Right atrium auricular region (tissue), 2 donors: ENCODE results near the gene PPFIA1. TPM values are rescaled to one million over a fixed set of nuclear protein-coding genes. Genes with fewer than 3 reads are reported as not detected.

Experiments
- DNase-seq: peaks from one replicate; pipeline ENCODE4 v3.0.0-alpha.2; 2019; ENCODE audit warnings: low spot score
- H3K27ac ChIP-seq, 2 donors: fragments of 200-600 bp; sonication (generic); 1 replicate in 1 of 2; 2 replicates in 1 of 2; pipeline ENCODE4 v1.5.1; 2016 to 2019
- H3K27me3 ChIP-seq, 2 donors: fragments of 200-600 bp; sonication (generic); one replicate each; pipeline versions ENCODE4 v1.5.1 to v1.6.0; 2017 to 2019
- H3K36me3 ChIP-seq: fragments of 200-600 bp; sonication (generic); one replicate; pipeline ENCODE4 v1.5.1; 2016
- H3K4me1 ChIP-seq, 2 donors: fragments of 200-600 bp; sonication (generic); one replicate each; pipeline versions ENCODE4 v1.5.1 to v1.6.0; 2017 to 2019
- H3K4me3 ChIP-seq, 2 donors: fragments of 200-600 bp; sonication (generic); 1 replicate in 1 of 2; 2 replicates in 1 of 2; pipeline ENCODE4 v1.5.1; 2017 to 2019; ENCODE audit warnings: mild to moderate bottlenecking in 1 of 2, moderate library complexity in 1 of 2
- H3K9me3 ChIP-seq, 2 donors: fragments of 200-600 bp; sonication (generic); one replicate each; pipeline ENCODE4 v1.5.1; 2019
- total RNA-seq, 2 donors: library from RNA; depleted of rRNA; stranded (reverse); fragments of >200 nt; gene quantifications; one replicate each; pipeline ENCODE4 v1.1.0, GENCODE V29; 2016
- TF ChIP-seq, protein P1 (sequence below), 2 donors: fragments of 200-600 bp; sonication (generic); IDR thresholded peaks; one replicate each; pipeline ENCODE4 v1.5.1; 2019; ENCODE audit warnings: antibody characterized with exemption in 2 of 2

The PPFIA1 gene
- total RNA-seq, 2 donors from 2014 or later = 28.7 to 45.9 TPM

DNA sequence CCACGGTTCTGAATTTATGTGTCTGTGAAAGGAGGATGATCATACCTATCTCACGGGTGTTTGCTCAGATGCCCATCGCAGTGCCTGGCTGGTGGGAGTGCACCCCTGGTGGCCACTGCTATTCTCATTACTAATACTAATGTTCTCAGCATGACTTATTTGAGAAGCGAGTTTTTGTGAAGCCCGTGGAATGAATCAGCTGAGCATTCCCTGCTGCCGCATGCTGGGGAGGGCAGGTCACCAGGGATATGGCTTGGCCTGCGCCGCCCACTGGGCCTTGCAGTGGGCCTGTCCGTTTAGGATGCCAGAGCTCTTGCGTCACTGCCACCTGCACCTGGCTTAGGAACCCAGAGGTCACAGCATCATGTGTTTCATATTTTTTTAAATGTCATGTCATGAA is 144.7 kb downstream of the PPFIA1 start:
- Histone ChIP-seq H3K36me3 (peaks cover 100% of the 10 kb centered on the region), H3K27ac (no peak overlapping the region), H3K9me3 (no peaks in the 10 kb centered on the region), H3K27me3 (no peaks in the 10 kb centered on the region), H3K4me1 (no peaks in the 10 kb centered on the region), H3K4me3 (no peak overlapping the region)
- DNase-seq = no peak
- TF ChIP-seq, protein P1, sequence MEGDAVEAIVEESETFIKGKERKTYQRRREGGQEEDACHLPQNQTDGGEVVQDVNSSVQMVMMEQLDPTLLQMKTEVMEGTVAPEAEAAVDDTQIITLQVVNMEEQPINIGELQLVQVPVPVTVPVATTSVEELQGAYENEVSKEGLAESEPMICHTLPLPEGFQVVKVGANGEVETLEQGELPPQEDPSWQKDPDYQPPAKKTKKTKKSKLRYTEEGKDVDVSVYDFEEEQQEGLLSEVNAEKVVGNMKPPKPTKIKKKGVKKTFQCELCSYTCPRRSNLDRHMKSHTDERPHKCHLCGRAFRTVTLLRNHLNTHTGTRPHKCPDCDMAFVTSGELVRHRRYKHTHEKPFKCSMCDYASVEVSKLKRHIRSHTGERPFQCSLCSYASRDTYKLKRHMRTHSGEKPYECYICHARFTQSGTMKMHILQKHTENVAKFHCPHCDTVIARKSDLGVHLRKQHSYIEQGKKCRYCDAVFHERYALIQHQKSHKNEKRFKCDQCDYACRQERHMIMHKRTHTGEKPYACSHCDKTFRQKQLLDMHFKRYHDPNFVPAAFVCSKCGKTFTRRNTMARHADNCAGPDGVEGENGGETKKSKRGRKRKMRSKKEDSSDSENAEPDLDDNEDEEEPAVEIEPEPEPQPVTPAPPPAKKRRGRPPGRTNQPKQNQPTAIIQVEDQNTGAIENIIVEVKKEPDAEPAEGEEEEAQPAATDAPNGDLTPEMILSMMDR (IDR thresholded peaks at IDR 0.05) = no peak

DNA sequence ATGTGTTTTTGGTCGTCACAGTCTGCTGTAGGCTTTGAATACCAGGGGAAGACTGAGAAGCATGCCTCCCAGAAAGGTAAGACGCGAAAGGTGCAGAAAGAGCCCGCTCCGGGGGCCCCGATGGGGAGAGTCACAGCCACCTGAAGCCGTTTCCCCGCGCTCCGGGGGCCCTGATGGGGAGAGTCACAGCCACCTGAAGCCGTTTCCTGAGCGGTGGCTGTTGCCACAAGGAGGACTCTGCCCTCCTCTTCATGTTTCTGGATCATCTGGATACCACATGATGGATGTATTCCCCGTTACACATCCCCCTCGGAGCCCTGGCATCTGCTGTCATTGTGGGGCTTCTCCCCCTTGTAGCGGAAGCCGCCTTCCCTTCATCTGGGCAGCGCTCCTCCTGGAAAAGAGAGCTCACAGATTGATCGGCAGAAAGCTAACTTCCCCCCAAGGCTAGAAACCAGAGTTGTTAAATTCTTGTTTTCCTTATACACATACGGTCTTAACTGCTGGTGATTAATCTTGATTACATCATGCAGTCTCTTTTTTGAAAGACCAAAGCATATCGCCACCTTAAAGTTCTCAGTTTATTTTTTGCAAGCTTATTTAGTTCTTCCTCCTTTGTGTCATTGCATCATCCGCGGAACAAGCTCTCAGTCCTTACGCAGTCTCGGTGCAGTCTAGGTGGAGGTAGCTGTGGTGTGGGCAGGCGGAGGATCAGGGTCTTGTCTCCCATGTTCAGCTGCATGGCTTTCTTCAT is 145.3 kb downstream of the PPFIA1 start:
- Histone ChIP-seq H3K27me3 (no peaks in the 10 kb centered on the region), H3K4me1 (no peaks in the 10 kb centered on the region), H3K36me3 (peaks cover 100% of the 10 kb centered on the region), H3K27ac (no peak overlapping the region), H3K4me3 (no peak overlapping the region), H3K9me3 (no peaks in the 10 kb centered on the region)
- TF ChIP-seq, protein P1 (IDR thresholded peaks at IDR 0.05) = no peak
- DNase-seq = no peak

- TF ChIP-seq, protein P1 (IDR thresholded peaks at IDR 0.05) = no peak
- no peaks in the 10 kb centered on the region for H3K9me3 ChIP-seq
- peaks cover 100% of the 10 kb centered on the region for H3K36me3 ChIP-seq
- DNase-seq = no peak
- H3K4me3 ChIP-seq = no peak overlapping the region
- H3K27me3 ChIP-seq = no peaks in the 10 kb centered on the region
- no peaks in the 10 kb centered on the region for H3K4me1 ChIP-seq
- H3K27ac ChIP-seq = no peak overlapping the region
Observed at GRCh38 chr11:70416881-70417280, 146.4 kb downstream of the PPFIA1 start.

GRCh38 chr11:70418130-70418529 is 147.6 kb downstream of the PPFIA1 start:
- peaks cover 100% of the 10 kb centered on the region for H3K36me3 ChIP-seq
- H3K4me1 ChIP-seq = no peaks in the 10 kb centered on the region
- no peaks in the 10 kb centered on the region for H3K9me3 ChIP-seq
- TF ChIP-seq, protein P1 (IDR thresholded peaks at IDR 0.05) = no peak
- H3K4me3 ChIP-seq = no peak overlapping the region
- no peak for DNase-seq
- H3K27me3 ChIP-seq = no peaks in the 10 kb centered on the region
- H3K27ac ChIP-seq = no peak overlapping the region

GRCh38 chr11:70419307-70420007 is 149.0 kb downstream of the PPFIA1 start:
- Histone ChIP-seq H3K9me3 (no peaks in the 10 kb centered on the region), H3K36me3 (peaks cover 100% of the 10 kb centered on the region), H3K27ac (no peak overlapping the region), H3K4me3 (no peak overlapping the region), H3K27me3 (no peaks in the 10 kb centered on the region), H3K4me1 (no peaks in the 10 kb centered on the region)
- TF ChIP-seq, protein P1 (IDR thresholded peaks at IDR 0.05) = no peak
- no peak for DNase-seq
